ENCODE data around the gene TIPARP.
"Not testable (repeated sequence)": the region's sequence is repeated elsewhere in the genome, so short reads cannot be mapped to it uniquely, and the experiment has no call there.

- not testable (repeated sequence) for TF ChIP-seq POLR2A, CTCF (IDR thresholded peaks at IDR 0.05)
Measured at GRCh38 chr3:156652661-156653060, 21.7 kb upstream of the TIPARP start.

Measured in right lobe of liver (tissue), 4 donors.